Neuronal stem cell (in vitro differentiated cells): ENCODE measurements around the gene SCYGR2.
A peak's percentile ranks its signal among the peaks of the same experiment; 100 is the strongest.

Experiments used
- DNase-seq: peaks from one replicate; pipeline ENCODE4 v3.0.0-alpha.2; 2013; ENCODE audit warnings: low spot score
- H2AFZ ChIP-seq: one replicate; pipeline ENCODE4 v1.6.1; 2013; ENCODE audit warnings: mild to moderate bottlenecking, low read length, inconsistent platforms
- H2AK5ac ChIP-seq: 2 replicates; pipeline ENCODE4 v1.6.1; 2013; ENCODE audit warnings: low read depth, mild to moderate bottlenecking, inconsistent platforms, low read length, moderate library complexity, mixed read lengths
- H2BK120ac ChIP-seq: 2 replicates; pipeline ENCODE4 v1.6.1; 2013; ENCODE audit warnings: low read depth, mild to moderate bottlenecking, inconsistent platforms, low read length, moderate library complexity, mixed read lengths
- H2BK12ac ChIP-seq: one replicate; pipeline ENCODE4 v1.6.1; 2013; ENCODE audit warnings: low read length, inconsistent platforms
- H2BK15ac ChIP-seq: 2 replicates; pipeline ENCODE4 v1.6.1; 2013; ENCODE audit warnings: mild to moderate bottlenecking, low read length, inconsistent platforms, mixed read lengths
- H2BK5ac ChIP-seq: one replicate; pipeline ENCODE4 v1.6.1; 2013; ENCODE audit warnings: inconsistent platforms, mild to moderate bottlenecking, low read length, moderate library complexity
- H3K14ac ChIP-seq: one replicate; pipeline ENCODE4 v1.6.1; 2013; ENCODE audit warnings: low read length, inconsistent platforms
- H3K18ac ChIP-seq: 2 replicates; pipeline ENCODE4 v1.6.1; 2013; ENCODE audit warnings: low read length, inconsistent platforms
- H3K23ac ChIP-seq: 2 replicates; pipeline ENCODE4 v1.6.1; 2013; ENCODE audit warnings: low read depth, mild to moderate bottlenecking, mixed read lengths, low read length, inconsistent platforms; ENCODE audit not compliant: poor library complexity
- H3K27ac ChIP-seq: replicated peaks from 3 replicates; pipeline ENCODE4 v1.5.1; 2013; ENCODE audit warnings: low read length, inconsistent platforms
- H3K27me3 ChIP-seq, 3 experiments: 2 replicates each; pipeline ENCODE4 v1.6.1; 2013; ENCODE audit warnings: low read length in 3 of 3, mild to moderate bottlenecking in 2 of 3, inconsistent platforms in 1 of 3, low read depth in 1 of 3, mixed read lengths in 1 of 3, moderate library complexity in 1 of 3; ENCODE audit not compliant: control insufficient read depth in 3 of 3, insufficient read depth in 3 of 3
- H3K36me3 ChIP-seq, 2 donors: replicated peaks in 1 of 2; 2 replicates each; pipeline ENCODE4 v1.6.1; 2013; ENCODE audit warnings: low read length in 2 of 2; ENCODE audit not compliant: control insufficient read depth in 2 of 2, insufficient read depth in 2 of 2
- H3K4ac ChIP-seq: 2 replicates; pipeline ENCODE4 v1.6.1; 2013; ENCODE audit warnings: inconsistent platforms, mild to moderate bottlenecking, low read length, moderate library complexity
- H3K4me1 ChIP-seq, 2 donors: 1 replicate in 1 of 2; 2 replicates in 1 of 2; pipeline ENCODE4 v1.6.1; 2013; ENCODE audit warnings: low read length in 2 of 2, low read depth in 1 of 2; ENCODE audit not compliant: control insufficient read depth in 2 of 2, insufficient read depth in 1 of 2
- H3K4me2 ChIP-seq: one replicate; pipeline ENCODE4 v1.6.1; 2013; ENCODE audit warnings: mild to moderate bottlenecking, low read length, inconsistent platforms; ENCODE audit not compliant: insufficient read depth, poor library complexity, severe bottlenecking
- H3K4me3 ChIP-seq, 2 donors: 2 replicates each; pipeline ENCODE4 v1.5.1; 2013; ENCODE audit warnings: low read length in 2 of 2, mild to moderate bottlenecking in 2 of 2, inconsistent platforms in 1 of 2, moderate library complexity in 1 of 2
- H3K79me1 ChIP-seq: one replicate; pipeline ENCODE4 v1.6.1; 2013; ENCODE audit warnings: low read depth, mild to moderate bottlenecking, inconsistent platforms, low read length, moderate library complexity
- H3K9ac ChIP-seq: one replicate; pipeline ENCODE4 v1.6.1; 2013; ENCODE audit warnings: mild to moderate bottlenecking, low read depth, low read length, inconsistent platforms; ENCODE audit not compliant: poor library complexity
- H3K9me3 ChIP-seq, 2 donors: replicated peaks in 1 of 2; 2 replicates each; pipeline versions ENCODE3 to v1.6.1; 2013; ENCODE audit warnings: low read length in 2 of 2, mild to moderate bottlenecking in 2 of 2, inconsistent platforms in 1 of 2, low read depth in 1 of 2, mixed read lengths in 1 of 2, moderate library complexity in 1 of 2; ENCODE audit not compliant: control insufficient read depth in 2 of 2, insufficient read depth in 1 of 2
- H4K8ac ChIP-seq: one replicate; pipeline ENCODE4 v1.6.1; 2013; ENCODE audit warnings: low read depth, mild to moderate bottlenecking, inconsistent platforms, low read length, moderate library complexity
- H4K91ac ChIP-seq: one replicate; pipeline ENCODE4 v1.6.1; 2013; ENCODE audit warnings: low read length, low read depth, mild to moderate bottlenecking, inconsistent platforms; ENCODE audit not compliant: poor library complexity
- WGBS, 2 donors: extraction: QIAGEN DNeasy Blood & Tissue Kit; methylation state at CpG; one replicate each; pipeline ENCODE4 v1.1.7; 2013; ENCODE audit warnings: missing lambda C conversion rate in 2 of 2, mixed read lengths in 1 of 2; ENCODE audit not compliant: insufficient read length in 2 of 2, insufficient replicate concordance in 1 of 2; ENCODE audit errors: extremely low coverage in 2 of 2; 5-methylcytosine and 5-hydroxymethylcytosine counted together

The SCYGR2 gene

GRCh38 chr2:227632827-227633226, 34.1 kb downstream of the SCYGR2 start:
- no peaks in the 10 kb centered on the region for H3K36me3 ChIP-seq
- H3K79me1 ChIP-seq: no peaks in the 10 kb centered on the region
- no peak overlapping the region for H3K9ac ChIP-seq
- no peak overlapping the region for H2AFZ ChIP-seq
- no peak overlapping the region for H3K18ac ChIP-seq
- no peak overlapping the region for H3K23ac ChIP-seq
- no peak overlapping the region for H4K8ac ChIP-seq
- WGBS, 2 donors: no CpG with 5 or more reads among the region's 6 CpGs
- H3K4me2 ChIP-seq: no peak overlapping the region
- no peak overlapping the region for H2BK120ac ChIP-seq
- no peak overlapping the region for H3K14ac ChIP-seq
- no peak overlapping the region for H3K27ac ChIP-seq
- no peak overlapping the region for H2BK15ac ChIP-seq
- DNase-seq: no peak
- H4K91ac ChIP-seq: no peak overlapping the region
- no peak overlapping the region for H3K4ac ChIP-seq
- H3K4me3 ChIP-seq: no peak overlapping the region
- H2BK12ac ChIP-seq: no peak overlapping the region
- H3K27me3 ChIP-seq: no peaks in the 10 kb centered on the region
- H2BK5ac ChIP-seq: no peak overlapping the region
- H3K9me3 ChIP-seq: no peaks in the 10 kb centered on the region
- no peak overlapping the region for H2AK5ac ChIP-seq
- no peaks in the 10 kb centered on the region for H3K4me1 ChIP-seq

GRCh38 chr2:227634201-227634600, 35.5 kb downstream of the SCYGR2 start:
- no peaks in the 10 kb centered on the region for H3K27me3 ChIP-seq
- H2BK15ac ChIP-seq: no peak overlapping the region
- no peak overlapping the region for H4K91ac ChIP-seq
- H3K23ac ChIP-seq: no peak overlapping the region
- H2AFZ ChIP-seq: no peak overlapping the region
- no peak overlapping the region for H3K4me3 ChIP-seq
- H2BK12ac ChIP-seq: no peak overlapping the region
- H3K18ac ChIP-seq: no peak overlapping the region
- no peaks in the 10 kb centered on the region for H3K9me3 ChIP-seq
- no peak for DNase-seq
- H4K8ac ChIP-seq: no peak overlapping the region
- no peak overlapping the region for H3K4me2 ChIP-seq
- H2BK120ac ChIP-seq: no peak overlapping the region
- H3K79me1 ChIP-seq: no peaks in the 10 kb centered on the region
- no peak overlapping the region for H3K9ac ChIP-seq
- no peaks in the 10 kb centered on the region for H3K4me1 ChIP-seq
- H3K27ac ChIP-seq: no peak overlapping the region
- no peak overlapping the region for H3K14ac ChIP-seq
- no peak overlapping the region for H2AK5ac ChIP-seq
- no peak overlapping the region for H2BK5ac ChIP-seq
- no CpG with 5 or more reads among the region's 3 CpGs for WGBS, 2 donors
- no peaks in the 10 kb centered on the region for H3K36me3 ChIP-seq
- no peak overlapping the region for H3K4ac ChIP-seq

- Histone ChIP-seq H3K4ac (no peak overlapping the region), H2AFZ (no peak overlapping the region), H2AK5ac (no peak overlapping the region), H3K18ac (no peak overlapping the region), H2BK12ac (no peak overlapping the region), H3K9ac (no peak overlapping the region), H4K8ac (no peak overlapping the region), H2BK5ac (no peak overlapping the region), H3K4me1 (peaks cover 0 to 4% of the 10 kb centered on the region in 2 donors), H3K14ac (no peak overlapping the region), H3K79me1 (no peaks in the 10 kb centered on the region), H3K9me3 (no peaks in the 10 kb centered on the region), H3K23ac (no peak overlapping the region), H3K4me2 (no peak overlapping the region), H4K91ac (no peak overlapping the region), H3K4me3 (no peak overlapping the region), H3K36me3 (no peaks in the 10 kb centered on the region), H3K27me3 (no peaks in the 10 kb centered on the region), H2BK120ac (no peak overlapping the region), H2BK15ac (no peak overlapping the region), H3K27ac (no peak overlapping the region)
- no peak for DNase-seq
- no CpG with 5 or more reads among the region's 2 CpGs for WGBS, 2 donors
These were observed 44.0 kb downstream of the SCYGR2 start for GRCh38 chr2:227642656-227643055.

- Histone ChIP-seq H3K18ac (no peak overlapping the region), H3K27me3 (no peaks in the 10 kb centered on the region), H3K4me2 (no peak overlapping the region), H3K4me3 (no peak overlapping the region), H3K23ac (no peak overlapping the region), H3K14ac (no peak overlapping the region), H2AFZ (no peak overlapping the region), H2BK120ac (no peak overlapping the region), H4K91ac (no peak overlapping the region), H3K79me1 (no peaks in the 10 kb centered on the region), H3K27ac (no peak overlapping the region), H2BK15ac (no peak overlapping the region), H2AK5ac (no peak overlapping the region), H2BK12ac (no peak overlapping the region), H3K36me3 (no peaks in the 10 kb centered on the region), H3K9me3 (no peaks in the 10 kb centered on the region), H3K4ac (no peak overlapping the region), H3K4me1 (peaks cover 0 to 4% of the 10 kb centered on the region in 2 donors), H4K8ac (no peak overlapping the region), H2BK5ac (no peak overlapping the region), H3K9ac (no peak overlapping the region)
- peak; percentile 5 for DNase-seq
- WGBS, 2 donors: no CpG with 5 or more reads among the region's 5 CpGs
These were observed 45.4 kb downstream of the SCYGR2 start for GRCh38 chr2:227643990-227644551.
